Eye (tissue), 1 donor: ENCODE measurements around the gene XRCC4.

ENCODE experiments used
- DNase-seq: peaks from one replicate; pipeline ENCODE4 v3.0.0-alpha.2; 2015

XRCC4 gene

DNA sequence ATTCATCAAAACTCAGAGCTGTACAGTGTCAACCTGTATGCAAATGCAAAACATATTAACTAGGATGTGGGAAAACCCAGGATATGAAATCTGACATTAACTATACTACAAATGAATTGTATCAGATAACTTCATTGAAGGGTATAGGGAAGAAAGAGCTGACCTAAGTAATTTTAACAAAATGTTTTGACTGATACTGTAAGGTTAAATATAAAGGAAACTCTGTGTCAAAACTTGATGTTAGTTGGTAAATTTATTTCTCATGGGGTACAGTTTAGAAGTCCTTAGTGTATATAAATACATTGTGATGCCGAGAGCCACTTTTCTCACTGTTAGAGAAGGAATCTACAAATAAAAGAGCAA, 316.1 kb downstream of the XRCC4 start:
- DNase-seq, result no peak

DNA sequence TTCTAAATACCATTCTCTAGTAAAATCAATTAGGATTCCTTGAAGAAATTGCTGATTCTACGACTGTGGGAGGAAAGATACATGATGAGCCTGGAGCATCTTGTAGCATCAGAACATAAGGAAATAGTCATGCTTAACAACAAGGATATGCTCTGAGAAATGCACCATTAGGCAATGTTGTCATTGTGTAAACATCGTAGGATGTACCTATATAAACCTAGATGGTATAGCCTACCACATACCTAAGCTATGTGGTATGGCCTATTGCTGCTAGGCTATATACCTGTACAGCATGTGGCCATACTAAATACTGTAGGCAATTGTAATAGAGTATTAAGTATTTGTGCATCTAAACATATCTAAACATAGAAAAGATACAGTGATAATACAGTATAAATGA, 316.8 kb downstream of the XRCC4 start:
- no peak for DNase-seq

DNA sequence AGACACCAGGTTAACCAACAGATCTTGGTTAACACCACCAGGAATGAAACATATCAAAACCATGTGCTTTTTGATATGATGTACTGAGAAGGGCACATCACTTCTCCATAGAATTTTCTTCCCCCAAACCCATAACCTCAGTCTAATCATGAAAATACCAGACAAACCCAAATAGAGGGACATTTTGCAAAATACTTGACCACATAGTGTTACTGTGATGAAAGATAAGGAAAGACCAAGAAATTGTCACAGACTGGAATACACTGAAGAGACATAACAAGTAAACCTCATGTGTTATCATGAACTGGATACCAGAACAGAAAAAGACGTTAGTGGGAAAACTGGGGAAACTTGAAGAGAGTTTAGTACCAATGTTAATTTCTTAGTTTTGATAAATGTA, 319.3 kb downstream of the XRCC4 start:
- DNase-seq, result no peak

DNA sequence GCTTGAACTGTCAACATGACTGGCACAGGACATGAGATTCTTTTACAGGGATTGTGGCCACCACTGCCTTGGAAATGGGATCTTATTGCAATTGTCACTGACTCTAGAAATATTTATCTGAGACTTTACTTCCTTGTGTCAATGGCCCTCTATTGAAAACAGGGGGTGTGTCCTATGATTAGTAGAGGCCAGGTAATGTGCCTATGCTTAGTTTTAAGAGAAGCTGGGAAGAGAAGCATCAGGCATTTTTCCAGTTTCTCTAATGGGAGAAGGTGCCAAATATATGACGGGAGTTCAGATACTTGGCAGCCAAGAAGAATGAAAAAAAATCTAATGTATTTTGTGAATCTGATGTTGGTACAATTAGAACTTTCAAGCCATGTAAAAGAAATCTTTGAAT, 320.3 kb downstream of the XRCC4 start:
- DNase-seq, result no peak

DNA sequence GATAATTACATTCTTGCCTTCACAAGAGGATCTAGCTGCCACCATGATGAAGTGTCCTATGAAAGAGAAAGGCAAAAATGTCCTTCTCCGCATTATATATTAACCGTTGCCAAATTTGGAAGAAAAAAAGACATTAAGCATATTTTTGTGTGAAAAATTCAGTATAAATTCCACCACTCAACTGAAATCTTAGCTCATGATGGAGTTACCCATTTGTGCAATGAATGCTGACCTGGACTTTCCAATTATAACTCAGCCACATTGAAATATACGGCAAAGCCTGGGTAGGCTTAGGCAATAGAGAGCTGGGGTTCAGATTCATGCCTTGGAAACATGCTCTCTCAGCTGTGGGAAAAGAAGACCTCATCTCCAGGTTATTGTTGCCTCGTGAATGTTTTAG, 322.9 kb downstream of the XRCC4 start:
- DNase-seq, result no peak

DNA sequence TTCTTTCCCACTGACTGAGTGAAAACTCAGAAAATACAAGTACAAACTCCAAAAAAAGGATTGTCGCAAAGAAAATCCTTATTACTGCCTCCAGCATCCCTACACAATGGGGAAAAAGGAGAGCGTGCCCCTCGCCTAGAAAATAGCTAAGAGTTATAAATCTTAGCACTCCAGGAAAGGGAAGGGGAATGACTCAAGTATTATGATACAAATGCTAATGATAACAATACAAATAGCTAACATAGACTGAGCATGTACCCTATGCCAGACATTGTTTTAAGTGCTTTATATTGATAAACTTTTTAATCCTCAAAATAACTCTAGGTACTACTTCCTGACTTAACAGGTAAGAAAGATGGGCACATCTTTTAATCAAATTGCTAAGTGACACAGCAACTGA, 323.4 kb downstream of the XRCC4 start:
- DNase-seq, result no peak

DNA sequence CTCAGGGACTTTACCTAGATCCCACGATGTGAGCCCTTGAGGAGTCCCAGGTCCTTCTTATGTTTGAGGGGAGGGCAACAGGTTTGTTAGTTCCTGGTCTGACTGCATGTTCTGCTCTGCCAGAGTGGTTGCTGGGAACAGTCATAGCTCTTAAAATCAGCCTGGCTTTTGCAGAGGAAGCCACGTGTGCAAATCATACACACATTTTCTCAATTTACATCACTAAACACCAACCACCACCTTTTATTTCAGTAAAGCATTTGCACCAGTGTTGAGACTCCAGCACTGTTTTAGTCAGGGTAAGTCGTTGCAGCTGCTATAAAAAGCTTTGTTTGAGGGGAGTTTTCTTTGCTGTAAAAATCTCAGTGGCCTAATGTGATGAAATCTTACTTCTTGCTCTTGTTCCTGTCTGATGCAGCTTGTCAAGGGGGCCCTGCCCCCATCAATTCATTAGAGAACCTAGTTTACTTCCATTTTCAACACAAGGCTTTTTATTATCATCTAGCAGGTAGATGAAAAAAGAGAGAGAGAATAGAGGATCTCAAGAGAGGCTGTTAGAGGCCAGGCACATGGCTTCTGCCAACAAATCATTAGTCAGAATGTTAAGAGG, 323.9 kb downstream of the XRCC4 start:
- no peak for DNase-seq

DNA sequence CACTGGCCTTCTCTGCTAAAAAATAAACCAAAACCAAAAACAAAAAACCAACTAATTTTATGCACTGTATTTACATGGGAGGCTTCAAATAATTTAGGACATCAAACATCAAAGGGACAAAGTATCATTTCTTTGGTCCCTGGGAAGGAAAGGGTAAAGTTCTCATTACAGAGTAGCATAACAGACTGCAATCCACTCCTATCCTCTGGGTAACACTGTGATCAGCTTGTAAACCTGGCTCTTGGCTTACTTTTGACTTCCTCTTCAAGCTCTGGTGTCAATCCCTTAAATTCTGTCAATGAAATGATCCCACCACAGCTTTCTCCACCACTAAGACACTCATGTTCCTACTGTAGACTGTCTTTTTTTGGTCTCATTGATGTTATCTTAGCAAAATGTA, 324.4 kb downstream of the XRCC4 start:
- no peak for DNase-seq
